ENCODE results near the gene TIAL1. TPM values are rescaled to one million over a fixed set of nuclear protein-coding genes. Genes with fewer than 3 reads are reported as not detected.

The TIAL1 gene
- total and polyA plus RNA-seq, 2 of the 13 experiments (the other 11 are each of a cell fraction or from before 2014, with no cell fraction given), result 31.5 to 148 TPM

- TF ChIP-seq AFF4 (CRISPR knock-in tag; IDR thresholded peaks at IDR 0.05) (no peak), ZNF557 (CRISPR knock-in tag; IDR thresholded peaks at IDR 0.05) (no peak), MXD3 (CRISPR knock-in tag; IDR thresholded peaks at IDR 0.05) (no peak)
Observed at GRCh38 chr10:119543814-119544642, 52.7 kb downstream of the TIAL1 start (continued).

GRCh38 chr10:119542988-119543813 is 53.6 kb downstream of the TIAL1 start:
- FAIRE-seq (no peak), DNase-seq (ENCODE audit: low spot score) (peak; percentile 39), ATAC-seq (peak; percentile 83)
- H4K20me1 ChIP-seq (ENCODE audit: insufficient read depth, low read length), result no peaks in the 10 kb centered on the region
- in situ Hi-C loops (cut with HindIII; ENCODE audit: extremely low pct_ligation_motif_present, low pct_unique_long_range_greater_than_20kb) (loop anchor here (5.0 to 25.0 kb wide), 2 partner anchors 41 to 356 kb away; partner anchors contain the start of gene PRDX3), intact Hi-C loops (cut with micrococcal nuclease; ENCODE audit: unreplicated experiment) (loop anchor here (1.0 to 5.0 kb wide), 2 partner anchors 46 to 344 kb away; no protein-coding TSS in a partner anchor)
- H3K4me3 ChIP-seq (replicated peaks in 1 of 3; ENCODE audit: insufficient read depth in 1 of 3, low read depth in 2 of 3, low read length in 3 of 3), result peak overlapping the region; percentile 46 to 71 (median 55)
- ChIA-PET CTCF (ENCODE audit: low intra/inter-chr PET ratio, low total read pairs) (interaction anchor here (0.7 to 1.2 kb wide), 3 partner anchors 98 to 337 kb away, joined by 3 to 4 read pairs (median 3); no protein-coding TSS in a partner anchor), POLR2A (no interaction called here)
- no peak overlapping the region for H3K27ac ChIP-seq (ENCODE audit: extremely low read length, insufficient read depth, low read length)
- H3K4me2 ChIP-seq (ENCODE audit: low read depth, low read length), result peak overlapping the region; percentile 85
- 0 out of 2 replicates have a peak overlapping the region, but pooled peaks have one; percentile 4 for H3K9ac ChIP-seq (ENCODE audit: insufficient read depth, low read depth, low read length)
- no TSS peak for BruUV-seq (replicated peaks)
- H3K9me3 ChIP-seq (ENCODE audit: low read length), result no peaks in the 10 kb centered on the region
- no peak overlapping the region for H2AFZ ChIP-seq (ENCODE audit: low read length)
- H3K27me3 ChIP-seq (ENCODE audit: control insufficient read depth in 1 of 2, insufficient read depth in 2 of 2, low read length in 2 of 2), result peaks cover 6 to 43% of the 10 kb centered on the region in 2 experiments; a peak in 4 of 5 replicates
- peaks cover 21% of the 10 kb centered on the region for H3K4me1 ChIP-seq (ENCODE audit: insufficient read depth, low read length)
- no peaks in the 10 kb centered on the region for H3K79me2 ChIP-seq (ENCODE audit: insufficient read depth, low read length)
- 0% methylated on average over 8 of the region's 78 CpGs for WGBS (ENCODE audit: low lambda C conversion rate)
- H3K36me3 ChIP-seq (replicated peaks in 1 of 2; ENCODE audit: control insufficient read depth in 1 of 2, insufficient read depth in 2 of 2, low read length in 2 of 2), result no peaks in the 10 kb centered on the region
- TF ChIP-seq ZNF562 (CRISPR knock-in tag; IDR thresholded peaks at IDR 0.05; ENCODE audit: borderline replicate concordance) (no peak), ZSCAN20 (CRISPR knock-in tag; IDR thresholded peaks at IDR 0.05; ENCODE audit: borderline replicate concordance) (0 out of 2 replicates have a peak, but pooled peaks have one; percentile 52), HOXA3 (CRISPR knock-in tag; IDR thresholded peaks at IDR 0.05) (peak; percentile 30; the same call in 1 of the 2 replicates), E2F2 (CRISPR knock-in tag; IDR thresholded peaks at IDR 0.05; ENCODE audit: borderline replicate concordance) (no peak), ZBTB21 (CRISPR knock-in tag; IDR thresholded peaks at IDR 0.05) (no peak), ZUFSP (CRISPR knock-in tag; IDR thresholded peaks at IDR 0.05; ENCODE audit: borderline replicate concordance) (no peak)

Measured in HepG2 (cell line).